GM19397 (cell line): ENCODE data around the gene BNIP3.
"Not testable (repeated sequence)": the region's sequence is repeated elsewhere in the genome, so short reads cannot be mapped to it uniquely, and the experiment has no call there.

Experiments used
- ATAC-seq: cut with Tn5 transposase; IDR thresholded peaks from one replicate; pipeline ENCODE4 v1.9.1; 2021; ENCODE audit warnings: mild to moderate bottlenecking, moderate library complexity; ENCODE audit not compliant: unreplicated experiment

BNIP3 gene

GRCh38 chr10:131959841-131960240 lies 21.9 kb downstream of the BNIP3 start:
- ATAC-seq: no peak

- no peak for ATAC-seq
Observed at GRCh38 chr10:131955591-131956340, 26.0 kb downstream of the BNIP3 start.

DNA sequence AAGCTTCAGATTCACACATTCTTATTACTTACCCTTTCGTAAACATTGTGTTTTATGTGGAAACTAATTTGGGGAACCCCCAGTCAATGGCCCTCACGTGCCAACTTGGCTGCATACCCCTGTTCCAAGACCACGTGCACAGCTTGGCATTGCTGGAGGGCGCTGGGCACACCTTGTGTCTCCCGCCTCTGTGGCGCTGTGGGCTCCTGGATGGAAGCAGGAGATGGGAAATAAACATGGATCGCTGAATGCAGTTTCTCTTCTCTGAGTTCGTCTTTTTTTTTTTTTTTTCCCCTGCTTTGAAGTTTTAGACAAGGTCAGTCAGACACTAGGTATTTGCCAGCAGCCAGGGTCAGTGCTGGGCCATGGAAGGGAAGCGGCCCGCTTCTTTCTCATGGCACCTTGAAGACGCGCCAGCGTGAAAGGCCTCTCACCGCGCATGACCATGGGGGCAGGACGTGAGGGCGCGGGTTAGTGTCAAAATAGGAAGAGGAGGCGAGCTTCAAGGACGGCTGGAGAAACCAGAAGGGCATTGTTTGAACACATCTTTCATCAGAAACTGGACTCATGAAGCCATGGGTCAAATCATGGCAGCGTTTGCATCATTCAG lies 27.3 kb downstream of the BNIP3 start:
- ATAC-seq: no peak

DNA sequence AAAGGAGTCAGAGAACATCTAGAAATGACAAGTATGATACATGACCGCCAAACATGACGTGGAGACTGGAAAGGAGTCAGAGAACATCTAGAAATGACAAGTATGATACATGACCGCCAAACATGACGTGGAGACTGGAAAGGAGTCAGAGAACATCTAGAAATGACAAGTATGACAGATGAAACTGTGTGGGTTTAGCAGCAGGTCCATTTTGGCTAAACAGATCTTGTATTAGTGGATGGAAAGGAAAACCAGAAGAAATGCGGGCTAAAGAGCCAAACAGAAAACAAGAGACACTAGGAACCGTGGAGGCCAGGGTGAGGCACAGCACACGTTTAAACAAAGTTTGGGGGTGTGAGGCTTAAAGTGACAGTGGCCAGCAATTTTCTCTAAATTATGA lies 31.8 kb downstream of the BNIP3 start:
- not testable (repeated sequence) for ATAC-seq

DNA sequence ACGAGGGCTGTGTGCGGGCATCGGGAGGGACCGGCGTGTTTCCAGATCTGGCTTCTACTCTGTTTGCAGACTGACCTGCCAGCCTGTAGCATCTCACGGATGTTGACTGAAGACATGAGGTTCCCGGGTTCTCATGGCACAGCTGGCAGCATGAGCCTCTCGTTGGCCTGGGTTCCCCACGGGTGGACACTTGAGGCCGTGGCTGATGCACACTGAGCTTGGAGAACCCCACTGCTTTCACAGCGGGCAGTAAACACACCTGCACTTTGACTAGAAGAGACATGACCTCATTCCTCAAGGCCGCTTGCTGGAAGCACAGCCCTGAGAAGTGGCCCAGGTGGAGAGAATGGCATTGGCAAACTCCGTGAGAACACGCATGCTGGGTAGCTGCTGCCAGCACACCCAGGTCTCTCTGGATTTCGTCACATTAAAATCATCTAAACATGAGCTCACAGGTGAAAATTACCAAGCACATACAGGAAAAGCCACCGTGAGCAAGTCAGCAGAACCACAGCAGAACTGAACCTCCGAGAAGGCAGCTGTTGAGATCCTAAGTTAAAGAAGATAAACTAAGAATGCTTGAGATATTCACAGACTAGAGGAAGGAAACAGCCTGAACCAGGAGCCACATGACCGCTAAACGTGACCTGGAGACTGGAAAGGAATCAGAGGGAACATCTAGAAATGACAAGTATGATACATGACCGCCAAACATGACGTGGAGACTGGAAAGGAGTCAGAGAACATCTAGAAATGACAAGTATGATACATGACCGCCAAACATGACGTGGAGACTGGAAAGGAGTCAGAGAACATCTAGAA lies 32.5 kb downstream of the BNIP3 start:
- ATAC-seq: no peak

GRCh38 chr10:131948501-131948900 lies 33.2 kb downstream of the BNIP3 start:
- no peak for ATAC-seq

DNA sequence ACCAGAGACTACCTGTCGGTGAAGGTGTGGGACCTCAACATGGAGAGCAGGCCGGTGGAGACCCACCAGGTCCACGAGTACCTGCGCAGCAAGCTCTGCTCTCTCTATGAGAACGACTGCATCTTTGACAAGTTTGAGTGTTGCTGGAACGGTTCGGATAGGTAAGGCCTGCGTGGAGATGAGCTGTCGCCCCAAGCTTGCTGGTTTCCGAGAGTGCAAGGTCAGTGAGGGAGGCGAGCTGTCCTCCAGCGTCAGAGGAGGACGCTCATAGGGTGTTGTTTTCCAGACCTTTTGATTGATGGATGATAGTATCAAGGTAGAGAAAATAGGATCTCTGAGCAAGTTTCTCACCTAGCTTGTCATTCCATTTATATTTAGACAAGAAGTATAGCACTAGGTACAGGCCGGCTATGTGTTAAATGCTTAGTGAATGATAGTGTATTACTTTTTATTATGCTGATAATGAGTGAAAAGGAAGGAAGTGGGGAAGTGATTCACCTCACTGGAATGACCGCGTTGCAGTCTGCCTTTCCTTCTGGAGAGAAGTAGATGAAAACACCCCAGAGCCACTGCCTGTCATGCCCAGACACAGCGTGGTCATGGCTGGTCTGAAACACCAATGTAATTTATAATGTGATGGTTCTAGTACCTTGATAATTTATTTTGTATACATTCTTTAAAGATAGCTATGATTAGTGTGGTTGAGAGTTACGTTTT lies 33.9 kb downstream of the BNIP3 start:
- ATAC-seq: no peak

DNA sequence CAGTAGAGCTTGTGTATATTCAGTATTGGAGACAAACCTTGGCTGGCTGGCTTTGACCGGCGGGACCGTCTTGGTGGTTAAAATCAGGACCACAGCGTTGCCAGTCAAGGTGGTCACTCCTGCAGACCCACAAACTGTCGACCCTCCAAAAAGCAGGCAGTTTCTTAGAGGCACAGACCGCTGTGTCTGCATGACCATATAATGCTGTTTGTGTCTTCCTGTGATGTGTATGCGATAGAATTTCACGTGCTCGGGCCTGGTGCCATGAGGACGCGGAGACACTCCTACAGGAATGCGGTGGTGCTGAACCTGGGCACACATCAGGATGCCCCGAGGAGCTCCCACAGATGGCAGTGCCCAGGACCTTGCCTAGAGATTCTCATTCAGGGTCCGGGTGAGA lies 34.8 kb downstream of the BNIP3 start:
- no peak for ATAC-seq

DNA sequence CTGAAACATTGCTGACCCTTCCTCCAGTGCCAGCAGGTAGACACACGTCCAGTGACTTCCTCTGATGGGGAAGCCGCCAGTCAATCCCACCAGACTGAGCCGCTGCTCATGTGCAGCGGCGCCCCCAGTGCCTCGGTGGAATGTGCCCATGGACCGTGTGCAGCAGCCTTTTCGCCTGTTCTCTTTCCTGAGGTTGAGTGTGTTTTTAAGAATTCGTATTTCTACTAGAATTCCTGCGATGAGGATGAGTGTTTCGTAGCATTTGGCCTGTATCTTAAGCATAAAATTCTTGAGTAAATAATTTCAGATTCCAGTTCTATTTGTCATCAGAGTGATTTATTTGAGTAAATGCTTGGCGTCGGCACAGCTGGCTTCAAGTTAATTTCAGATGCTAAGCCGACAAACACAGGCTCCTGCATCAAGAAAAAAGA lies 35.4 kb downstream of the BNIP3 start:
- no peak for ATAC-seq

DNA sequence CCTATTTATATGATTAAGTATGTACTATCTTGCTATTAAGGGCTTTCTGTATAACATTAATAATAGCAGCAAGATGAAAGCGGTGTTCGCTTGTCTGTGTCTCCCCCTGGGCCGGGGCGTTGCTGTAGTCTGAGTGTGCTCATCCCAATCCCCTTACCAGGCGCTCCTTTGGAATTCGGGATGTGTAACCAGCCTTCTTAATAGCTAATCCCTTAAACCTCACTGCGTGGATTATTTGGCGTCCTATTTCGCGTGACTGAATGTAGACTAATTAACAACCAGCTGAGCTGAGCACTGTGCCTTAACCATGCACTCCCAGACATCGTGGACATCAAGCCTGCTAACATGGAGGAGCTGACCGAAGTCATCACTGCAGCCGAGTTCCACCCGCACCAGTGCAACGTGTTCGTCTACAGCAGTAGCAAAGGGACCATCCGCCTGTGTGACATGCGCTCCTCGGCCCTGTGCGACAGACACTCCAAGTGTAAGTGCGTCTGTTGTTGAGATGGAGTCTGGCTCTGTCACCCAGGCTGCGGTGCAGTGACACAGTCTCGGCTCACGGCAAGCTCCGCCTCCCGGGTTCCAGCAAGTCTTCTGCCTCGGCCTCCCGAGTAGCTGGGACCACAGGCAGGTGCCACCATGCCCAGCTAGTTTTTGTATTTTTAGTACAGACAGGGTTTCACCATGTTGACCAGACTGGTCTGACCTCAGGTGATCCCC lies 36.6 kb downstream of the BNIP3 start:
- ATAC-seq: no peak

GRCh38 chr10:131944412-131944811 lies 37.3 kb downstream of the BNIP3 start:
- ATAC-seq: no peak

DNA sequence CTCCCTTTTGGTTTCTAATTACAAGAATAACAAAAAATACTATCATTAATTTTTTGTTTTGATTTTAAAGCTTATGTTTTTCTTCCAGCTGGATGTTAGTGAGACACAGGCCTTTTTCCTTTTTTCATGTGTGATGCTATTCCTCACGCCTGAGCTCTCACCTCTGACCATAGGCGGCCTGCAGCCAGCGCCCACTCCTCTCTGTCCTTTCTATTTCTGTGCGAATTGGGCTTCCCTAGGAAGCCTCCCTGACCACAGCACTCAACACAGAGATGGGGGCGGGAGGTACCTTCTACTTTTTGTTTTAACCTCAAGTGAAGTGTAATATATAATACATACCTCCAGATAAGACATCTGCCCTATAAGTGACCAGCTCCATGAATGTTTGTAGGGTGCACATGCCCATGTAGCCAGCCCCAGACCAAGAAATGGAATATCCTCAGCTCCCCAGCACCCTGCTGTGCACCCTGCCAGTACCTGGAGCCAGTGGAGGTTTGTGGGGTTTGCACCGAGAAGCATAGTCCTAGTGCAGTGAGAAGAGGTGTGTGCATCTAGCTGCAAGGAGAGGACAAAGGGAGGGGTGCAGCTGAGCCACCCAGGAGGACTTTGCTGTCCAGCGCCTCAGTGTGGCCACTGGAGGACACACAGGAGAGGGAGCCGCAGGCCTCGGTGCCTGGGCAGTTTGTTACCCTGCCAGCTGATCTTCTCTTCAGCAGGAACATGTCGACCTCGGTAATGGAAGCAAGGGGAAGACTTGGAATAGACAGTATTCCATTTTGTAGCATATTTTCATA lies 38.5 kb downstream of the BNIP3 start:
- ATAC-seq: no peak

DNA sequence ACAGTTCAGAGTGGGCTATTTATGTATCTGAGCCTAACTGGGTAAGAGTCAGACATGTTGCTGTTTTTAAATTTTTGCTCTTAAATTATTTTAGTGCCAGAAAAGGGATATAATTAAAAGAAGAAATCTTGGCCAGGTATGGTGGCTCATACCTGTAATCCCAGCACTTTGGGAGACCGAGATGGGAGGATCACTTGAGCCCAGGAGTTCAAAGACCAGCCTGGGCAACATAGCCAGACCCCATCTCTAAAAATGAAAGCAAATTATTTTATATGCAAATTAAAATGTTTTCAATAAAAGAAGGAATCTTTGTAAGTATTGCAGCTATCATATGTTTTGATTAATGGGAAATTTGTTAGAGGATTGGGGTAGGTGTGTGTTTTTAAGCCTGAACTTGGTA lies 39.3 kb downstream of the BNIP3 start:
- ATAC-seq: no peak

GRCh38 chr10:131938681-131939080 lies 43.0 kb downstream of the BNIP3 start:
- no peak for ATAC-seq

DNA sequence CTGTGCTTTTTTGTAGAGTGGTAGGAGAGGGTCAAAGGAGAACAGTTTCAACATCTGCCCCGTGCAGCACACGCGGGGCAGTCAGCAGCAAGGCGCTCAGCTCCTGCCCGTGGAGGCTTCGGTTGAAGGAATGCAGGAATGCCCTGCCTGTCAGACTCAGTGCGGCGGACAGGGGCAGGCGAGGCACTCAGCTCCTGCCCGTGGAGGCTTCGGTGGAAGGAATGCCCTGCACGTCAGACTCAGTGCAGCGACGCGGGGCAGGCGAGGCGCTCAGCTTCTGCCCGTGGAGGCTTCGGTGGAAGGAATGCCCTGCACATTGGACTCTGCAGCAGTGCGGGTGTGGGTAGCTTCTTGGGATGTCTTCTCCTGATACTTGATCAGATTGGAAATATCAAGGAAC lies 43.9 kb downstream of the BNIP3 start:
- no peak for ATAC-seq

DNA sequence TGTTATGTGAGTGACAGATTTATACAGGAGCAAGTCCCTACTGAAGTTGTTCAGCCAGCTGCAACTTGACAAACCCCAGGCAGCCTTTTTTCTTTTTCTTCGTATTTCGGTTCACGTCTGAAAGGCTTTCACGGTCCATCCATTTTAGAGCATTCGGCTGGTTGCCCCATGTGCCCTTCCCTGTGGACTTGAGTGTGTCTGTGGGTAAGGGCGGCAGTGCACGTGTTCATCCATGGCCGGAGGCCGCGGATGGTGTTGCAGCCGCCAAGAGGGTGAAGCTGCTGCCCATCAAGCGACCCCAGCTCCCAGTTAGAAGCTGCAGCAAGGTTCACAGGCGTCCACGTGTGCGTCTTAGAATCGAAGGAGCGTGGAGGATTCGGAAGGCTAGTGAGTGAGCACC lies 45.0 kb downstream of the BNIP3 start:
- no peak for ATAC-seq

GRCh38 chr10:131936294-131936693 lies 45.4 kb downstream of the BNIP3 start:
- ATAC-seq: no peak

DNA sequence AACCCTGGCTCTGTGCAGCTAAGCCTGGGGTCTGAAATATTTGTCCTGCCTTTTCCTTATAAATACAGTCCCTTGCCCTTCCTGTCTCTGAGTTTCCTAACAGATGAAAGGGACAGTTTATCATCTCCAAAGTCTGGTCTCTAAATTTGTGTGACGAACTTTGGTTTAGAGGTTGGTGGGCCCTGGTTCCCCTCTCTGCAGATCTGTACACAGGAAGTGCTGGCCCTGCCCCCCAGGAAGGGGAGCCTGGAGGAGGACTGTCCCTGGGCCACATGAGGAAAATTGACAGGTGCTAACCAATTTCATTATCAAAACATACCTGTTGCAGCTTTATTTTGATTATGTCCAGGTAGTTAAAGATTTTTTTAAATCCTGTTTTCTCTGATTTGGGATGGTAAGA lies 46.5 kb downstream of the BNIP3 start:
- no peak for ATAC-seq

- ATAC-seq: no peak
Observed at GRCh38 chr10:131934769-131935168, 47.0 kb downstream of the BNIP3 start.

- ATAC-seq: no peak
Observed at GRCh38 chr10:131933696-131934086, 48.0 kb downstream of the BNIP3 start.
